SKM-1 (cell line): ENCODE measurements around the gene WDFY3.

Experiments used
- DNase-seq: peaks from one replicate; lab custom pipeline; 2025; ENCODE audit not compliant: unreplicated experiment; lab: John Stamatoyannopoulos, UW

The WDFY3 gene, protein sequence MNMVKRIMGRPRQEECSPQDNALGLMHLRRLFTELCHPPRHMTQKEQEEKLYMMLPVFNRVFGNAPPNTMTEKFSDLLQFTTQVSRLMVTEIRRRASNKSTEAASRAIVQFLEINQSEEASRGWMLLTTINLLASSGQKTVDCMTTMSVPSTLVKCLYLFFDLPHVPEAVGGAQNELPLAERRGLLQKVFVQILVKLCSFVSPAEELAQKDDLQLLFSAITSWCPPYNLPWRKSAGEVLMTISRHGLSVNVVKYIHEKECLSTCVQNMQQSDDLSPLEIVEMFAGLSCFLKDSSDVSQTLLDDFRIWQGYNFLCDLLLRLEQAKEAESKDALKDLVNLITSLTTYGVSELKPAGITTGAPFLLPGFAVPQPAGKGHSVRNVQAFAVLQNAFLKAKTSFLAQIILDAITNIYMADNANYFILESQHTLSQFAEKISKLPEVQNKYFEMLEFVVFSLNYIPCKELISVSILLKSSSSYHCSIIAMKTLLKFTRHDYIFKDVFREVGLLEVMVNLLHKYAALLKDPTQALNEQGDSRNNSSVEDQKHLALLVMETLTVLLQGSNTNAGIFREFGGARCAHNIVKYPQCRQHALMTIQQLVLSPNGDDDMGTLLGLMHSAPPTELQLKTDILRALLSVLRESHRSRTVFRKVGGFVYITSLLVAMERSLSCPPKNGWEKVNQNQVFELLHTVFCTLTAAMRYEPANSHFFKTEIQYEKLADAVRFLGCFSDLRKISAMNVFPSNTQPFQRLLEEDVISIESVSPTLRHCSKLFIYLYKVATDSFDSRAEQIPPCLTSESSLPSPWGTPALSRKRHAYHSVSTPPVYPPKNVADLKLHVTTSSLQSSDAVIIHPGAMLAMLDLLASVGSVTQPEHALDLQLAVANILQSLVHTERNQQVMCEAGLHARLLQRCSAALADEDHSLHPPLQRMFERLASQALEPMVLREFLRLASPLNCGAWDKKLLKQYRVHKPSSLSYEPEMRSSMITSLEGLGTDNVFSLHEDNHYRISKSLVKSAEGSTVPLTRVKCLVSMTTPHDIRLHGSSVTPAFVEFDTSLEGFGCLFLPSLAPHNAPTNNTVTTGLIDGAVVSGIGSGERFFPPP (N-terminal part only)

DNA sequence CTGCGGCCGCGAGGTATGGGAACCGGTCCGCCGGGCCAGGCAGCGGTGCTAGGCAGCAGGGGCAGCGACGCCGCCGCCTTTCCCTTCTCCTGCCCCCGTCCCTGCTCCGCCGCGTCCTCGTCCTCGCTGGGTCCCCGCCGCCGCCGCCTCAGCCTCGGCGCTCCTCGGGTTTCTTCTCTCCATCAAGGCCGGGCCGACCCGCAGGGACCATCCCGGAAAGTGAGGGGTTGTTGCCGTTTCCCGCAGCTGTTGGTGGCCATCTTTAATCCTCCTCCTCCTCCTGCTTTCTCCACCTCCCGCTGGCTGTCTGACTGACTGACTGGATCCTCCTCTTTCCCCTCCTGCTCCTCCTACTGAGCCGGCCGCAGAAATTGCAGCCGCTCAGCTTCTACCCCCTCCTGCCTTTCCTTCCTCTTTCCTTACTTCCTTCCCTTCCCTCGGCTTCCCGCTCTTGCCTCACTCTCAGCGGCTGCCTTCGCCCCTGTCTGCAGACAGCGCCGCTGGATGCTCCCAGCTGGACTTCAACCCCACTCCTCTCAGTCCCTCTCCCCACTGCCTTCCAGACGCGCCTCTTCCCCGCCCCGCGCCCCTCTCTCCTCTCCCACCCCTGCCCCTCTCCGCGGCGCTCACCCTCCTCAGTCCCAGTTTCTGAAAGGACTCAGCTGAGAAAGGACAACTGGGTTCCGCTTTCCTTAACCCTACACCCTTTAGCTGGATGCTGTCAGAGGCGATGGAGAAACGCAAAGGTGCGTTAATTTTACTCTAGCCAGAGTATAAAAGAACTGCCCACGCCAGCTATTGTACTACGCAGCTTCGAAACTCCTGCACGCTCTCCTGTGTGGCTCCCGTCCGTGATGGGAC, at the start of gene WDFY3:
Gene WDFY3, minus strand, starts transcription at position 309 of the 861 bp plus-strand sequence. CDS start 106,099 bp downstream, outside the sequence.
- peak; percentile 97 for DNase-seq

DNA sequence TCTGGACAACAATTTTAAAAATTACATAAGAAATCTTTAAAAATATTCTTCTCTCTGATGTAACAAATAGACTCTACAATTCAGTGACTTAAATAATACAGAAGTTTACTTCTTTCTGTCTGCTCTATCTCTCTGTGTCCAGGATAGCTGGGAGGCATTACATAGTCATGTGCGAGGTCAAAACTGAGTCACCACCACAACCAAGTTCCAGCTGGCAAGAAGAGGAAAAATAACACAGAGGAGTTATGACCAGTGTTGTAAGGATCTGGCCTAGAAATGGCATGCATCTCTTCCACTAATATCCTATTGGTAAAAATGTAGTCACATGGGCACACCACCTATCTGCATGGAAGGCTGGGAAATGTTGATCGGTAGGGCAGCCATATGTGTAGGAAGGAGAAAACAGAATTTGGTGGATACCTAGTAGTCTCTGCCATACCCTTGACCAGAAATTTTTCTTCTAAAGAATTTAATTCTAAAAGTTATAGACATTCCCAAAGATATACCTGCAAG, 39.4 kb upstream of the WDFY3 start:
- DNase-seq, result no peak

DNA sequence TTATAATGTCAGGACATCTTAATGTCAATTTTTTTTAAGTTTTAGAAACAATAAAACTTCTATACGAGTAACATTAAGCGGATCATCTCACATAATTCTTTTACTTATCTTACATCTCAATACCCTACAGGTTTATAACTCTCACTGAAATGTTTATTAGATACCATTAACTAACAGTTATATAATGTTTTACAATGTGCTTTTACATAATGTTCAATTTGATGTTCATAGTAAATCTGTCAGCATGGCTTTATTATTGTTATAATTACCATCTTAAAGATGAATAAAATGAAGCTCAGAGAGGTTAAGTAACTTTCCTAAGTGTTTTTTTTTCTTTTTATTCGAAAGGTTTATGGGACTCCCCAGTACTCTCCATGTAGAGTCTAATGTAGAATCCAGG, 33.9 kb upstream of the WDFY3 start:
- no peak for DNase-seq

DNA sequence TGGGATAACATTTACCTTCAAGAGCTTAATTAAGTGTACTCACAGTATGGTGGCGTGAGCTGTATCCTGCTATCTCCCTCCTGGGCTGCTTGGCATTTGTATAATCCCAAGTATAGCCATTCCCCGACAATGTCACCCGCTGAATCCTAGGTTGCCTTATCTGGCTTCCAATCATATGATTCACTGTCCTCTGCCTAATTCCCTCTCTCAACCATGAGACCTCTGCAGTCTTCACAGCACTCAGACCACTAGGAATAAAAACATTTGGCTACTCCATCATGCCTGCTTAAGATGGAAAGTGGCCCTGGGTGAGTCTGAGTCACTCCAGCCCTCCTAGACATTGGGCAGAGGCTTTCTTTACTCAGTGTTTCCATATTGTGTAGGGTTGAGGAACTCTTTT, 28.9 kb upstream of the WDFY3 start:
- no peak for DNase-seq

DNA sequence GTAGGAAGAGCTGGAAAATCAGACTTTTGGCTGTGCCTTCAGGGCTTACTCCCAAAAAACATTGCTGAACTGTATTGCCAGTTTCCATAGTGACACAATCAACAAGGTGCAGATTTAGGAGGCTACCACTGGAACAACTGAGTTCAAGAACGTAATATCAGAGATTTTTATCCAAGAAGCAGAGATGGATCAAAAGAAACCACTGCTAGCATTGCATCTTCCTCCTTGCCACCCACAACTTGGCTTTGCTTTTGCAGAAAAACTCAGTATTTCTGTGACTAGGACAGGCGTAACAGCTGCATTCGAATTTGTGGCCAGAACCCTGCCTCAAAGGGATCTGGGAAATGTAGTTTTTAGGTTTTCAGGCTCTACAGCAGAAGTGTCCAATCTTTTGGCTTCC, 27.8 kb upstream of the WDFY3 start:
- no peak for DNase-seq

DNA sequence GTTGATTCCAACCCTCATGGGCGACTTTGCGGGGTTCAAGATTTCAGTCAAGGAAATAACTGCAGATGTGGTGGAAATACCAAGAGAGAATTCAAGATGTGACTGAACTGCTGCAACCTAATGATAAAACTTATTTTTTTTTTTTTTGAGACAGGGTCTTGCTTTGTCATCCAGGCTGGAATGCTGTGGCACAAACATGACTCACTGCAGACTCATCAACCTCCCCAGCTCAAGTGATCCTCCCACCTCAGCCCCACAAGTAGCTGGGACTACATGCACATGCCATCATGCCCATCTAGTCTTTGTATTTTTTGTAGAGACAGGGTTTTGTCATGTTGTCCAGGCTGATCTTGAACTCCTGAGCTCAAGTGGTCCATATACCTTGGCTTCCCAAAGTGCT, 19.5 kb upstream of the WDFY3 start:
- DNase-seq, result no peak

DNA sequence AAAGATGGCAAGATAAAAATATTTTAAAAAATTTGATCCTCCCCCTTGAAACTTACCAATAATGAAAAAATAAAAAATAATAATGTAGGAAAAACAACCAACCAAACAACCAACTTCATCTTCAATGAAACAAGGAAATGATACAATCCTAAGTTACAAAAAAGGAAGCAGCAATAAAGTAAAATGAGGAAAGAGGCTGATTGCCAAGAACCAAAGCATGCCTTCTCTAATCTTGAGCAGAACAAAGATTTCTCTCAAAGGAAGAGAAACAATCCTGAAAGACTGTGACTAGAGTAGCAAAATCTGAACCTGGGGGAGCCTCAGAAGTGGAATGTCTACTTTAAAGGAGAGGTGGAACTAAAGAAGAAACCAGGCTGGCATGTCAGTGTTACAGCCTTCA, 10.9 kb upstream of the WDFY3 start:
- DNase-seq, result no peak

DNA sequence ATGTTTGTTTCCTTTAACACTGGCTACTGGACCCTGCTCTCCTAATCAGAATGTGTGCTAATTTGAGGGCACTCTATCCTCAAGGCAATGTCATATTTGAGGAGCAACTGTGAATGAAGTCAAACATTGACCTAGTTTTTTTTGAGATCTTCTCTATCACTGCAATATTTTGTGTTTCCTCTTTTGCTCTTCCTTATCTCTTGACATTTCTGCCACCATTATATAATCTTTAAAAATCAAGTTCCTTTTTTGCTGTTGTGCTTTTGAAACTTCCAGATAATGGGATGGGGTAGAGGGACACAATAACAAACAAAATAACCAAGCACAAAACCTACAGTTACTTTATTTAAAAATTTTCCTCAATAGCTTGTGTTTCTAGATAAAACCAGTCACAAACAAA, 7.4 kb upstream of the WDFY3 start:
- DNase-seq, result peak; percentile 30

DNA sequence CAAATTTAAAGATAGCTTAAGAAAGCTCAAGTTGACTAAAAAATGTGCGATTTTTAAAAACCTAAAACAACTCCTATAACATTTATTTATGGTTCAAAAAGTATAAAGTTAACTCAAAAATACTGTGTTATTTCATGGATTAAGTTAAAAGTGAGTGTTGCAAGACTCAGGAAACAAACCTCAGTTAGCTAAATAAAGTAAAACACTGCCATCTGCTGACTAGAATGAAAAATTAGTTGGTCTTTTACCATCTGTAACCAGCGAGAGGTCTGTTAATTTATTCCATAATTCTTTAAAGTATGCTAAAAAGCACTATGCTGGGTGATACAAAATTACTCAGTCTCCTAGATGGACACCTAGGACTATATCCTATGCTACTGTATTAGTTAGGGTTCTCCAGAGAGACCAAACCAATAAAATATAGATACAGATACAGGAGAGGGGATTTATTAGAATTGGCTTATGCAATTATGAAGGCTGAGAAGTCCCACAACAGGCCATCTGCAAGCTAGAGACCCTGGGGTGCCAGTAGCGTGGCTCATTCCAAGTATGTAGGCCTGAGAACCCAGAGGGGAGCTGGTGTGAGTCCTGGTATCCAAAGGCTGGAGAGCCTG, 4.9 kb upstream of the WDFY3 start:
- DNase-seq, result peak; percentile 21

DNA sequence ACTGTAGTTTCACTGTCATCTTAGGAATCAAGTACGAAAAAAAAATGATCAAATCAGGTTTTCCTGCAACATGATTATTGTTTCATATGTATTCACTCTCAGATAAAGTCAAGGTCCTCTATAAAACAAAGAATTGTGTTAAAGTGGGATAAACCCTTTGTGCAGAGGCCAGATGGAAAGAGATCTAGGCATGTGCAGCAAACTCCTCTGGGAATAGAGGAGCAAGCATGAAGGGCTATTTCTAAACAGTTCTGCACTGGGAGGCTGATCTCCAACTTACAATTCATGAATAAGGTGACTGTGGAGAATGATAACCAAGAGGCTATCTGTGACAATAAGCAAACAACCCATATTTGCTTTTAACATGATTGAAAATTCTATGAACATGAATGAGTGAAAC, 2.4 kb upstream of the WDFY3 start:
- DNase-seq, result no peak

DNA sequence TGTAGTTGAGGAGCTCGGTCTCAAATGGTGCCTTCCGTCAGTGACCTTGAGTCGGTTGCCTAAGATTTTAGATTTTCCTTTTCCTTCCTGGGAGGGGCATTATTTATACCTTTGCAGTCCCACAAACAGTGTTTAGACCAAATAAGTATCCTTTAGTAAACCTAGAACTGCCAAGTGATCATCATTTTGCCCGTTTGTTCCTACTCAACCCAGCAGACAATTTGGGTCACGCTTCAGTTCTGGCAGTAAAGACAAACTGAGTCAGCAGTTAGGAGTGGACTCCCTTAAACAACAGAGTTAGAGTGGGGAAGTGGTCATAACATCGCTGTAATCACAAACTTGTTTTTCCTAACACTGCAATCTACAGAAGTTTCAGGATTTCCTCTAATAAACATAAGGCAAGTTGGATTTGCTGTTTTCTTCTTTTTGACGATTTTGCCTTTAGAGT, 777 bp upstream of the WDFY3 start:
- no peak for DNase-seq

DNA sequence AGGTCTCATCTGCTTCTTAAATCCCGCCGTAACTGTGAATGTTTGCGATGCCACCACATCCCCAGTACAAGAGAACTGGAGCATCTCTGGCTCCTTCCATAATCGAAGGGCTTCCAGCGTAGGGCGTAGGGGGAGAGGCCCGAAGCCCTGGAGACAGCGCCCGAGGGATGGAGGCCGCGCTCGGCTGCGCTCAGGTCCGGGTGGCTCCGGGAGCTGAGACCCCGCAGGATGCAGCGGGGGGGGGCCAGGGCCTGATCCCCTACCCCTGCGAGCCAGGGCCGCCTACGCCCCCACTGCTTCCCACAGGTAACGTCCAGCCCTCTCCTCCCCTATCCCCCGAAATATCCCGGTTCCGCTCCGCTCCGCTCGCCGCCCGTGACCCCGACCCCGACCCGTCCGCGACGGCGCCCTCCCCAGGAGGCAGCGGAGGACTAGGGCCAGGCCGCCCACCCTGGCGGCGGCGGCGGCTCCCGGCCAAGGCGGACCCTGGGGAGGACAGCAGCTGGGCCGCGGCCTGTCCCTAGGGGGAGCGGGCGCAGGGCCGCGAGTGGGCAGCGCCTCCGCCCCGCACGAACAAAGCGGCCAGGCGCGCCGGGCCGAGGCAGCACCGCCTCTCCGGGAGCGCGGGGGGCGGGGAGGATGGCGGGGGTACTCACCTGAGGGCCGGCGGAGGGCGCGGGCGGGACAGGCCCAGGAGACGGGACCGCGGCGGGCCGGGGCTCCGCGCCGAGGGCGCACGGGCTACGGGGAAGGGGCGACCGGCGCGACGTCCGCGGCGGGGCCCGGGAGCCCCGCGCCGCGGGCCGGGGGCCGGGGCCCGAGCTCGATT, 723 bp downstream of the WDFY3 start:
- DNase-seq, result no peak

DNA sequence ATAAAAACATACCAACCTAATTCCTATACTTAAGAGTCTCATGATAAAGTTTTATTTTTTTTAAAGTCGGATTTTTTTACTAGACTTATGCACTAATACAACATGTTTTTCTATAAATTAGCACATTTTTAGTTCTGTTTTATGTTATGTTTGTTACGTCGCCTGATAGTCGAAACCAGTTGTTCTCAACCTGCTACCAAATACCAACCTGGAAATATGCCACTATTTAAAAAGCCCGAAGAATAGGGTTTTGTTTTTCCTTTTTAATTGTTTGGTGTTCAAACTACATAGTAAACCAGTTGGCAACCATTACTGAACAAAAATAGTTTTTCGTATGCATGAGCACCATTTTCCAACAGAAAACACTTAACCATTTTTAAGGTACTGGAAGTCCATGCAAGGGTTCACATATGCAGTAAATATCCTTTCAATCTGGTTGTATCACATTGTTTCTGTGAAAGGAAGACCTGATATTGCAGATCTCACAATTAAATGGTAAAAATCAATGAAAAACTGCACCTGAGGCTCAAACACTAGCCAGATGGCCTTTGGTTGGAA, 1.4 kb downstream of the WDFY3 start:
- DNase-seq, result no peak

DNA sequence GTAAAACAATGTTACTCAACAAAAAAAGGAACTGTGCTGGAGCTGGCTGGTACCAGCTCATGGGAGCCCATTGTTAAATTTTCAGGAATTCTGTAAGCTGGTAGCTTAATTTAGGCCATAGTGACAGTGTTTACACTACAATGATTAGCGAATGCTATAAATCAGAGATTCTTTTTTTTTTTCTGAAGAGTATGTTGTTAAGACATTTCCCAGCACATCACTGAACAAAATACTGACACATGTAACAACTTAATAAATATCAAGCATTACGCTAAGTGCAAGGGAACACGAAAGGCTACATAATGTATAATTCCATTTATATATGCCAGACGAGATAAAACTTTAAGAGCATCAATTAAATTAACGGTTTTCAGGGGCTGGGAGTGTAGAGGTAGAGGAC, 4.4 kb downstream of the WDFY3 start:
- DNase-seq, result no peak

DNA sequence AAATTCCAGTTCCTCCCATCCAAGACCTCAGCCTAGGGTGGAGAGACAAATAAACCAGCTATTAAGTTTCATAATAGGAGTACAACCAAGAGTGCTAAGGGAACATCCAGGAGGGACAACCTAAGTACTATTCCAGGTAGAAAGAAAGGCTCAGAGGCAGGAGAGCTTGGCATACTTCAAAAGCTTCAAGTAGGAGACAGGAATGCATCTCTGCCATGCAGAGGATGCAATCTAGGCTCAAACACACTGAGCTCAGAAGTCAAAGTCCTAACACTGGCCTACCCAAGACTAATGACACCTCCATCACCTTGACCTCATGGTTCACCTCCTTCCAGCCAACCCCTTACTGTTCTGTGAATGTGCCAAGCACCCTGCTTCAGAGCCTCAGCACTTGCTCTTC, 8.1 kb downstream of the WDFY3 start:
- DNase-seq, result no peak

DNA sequence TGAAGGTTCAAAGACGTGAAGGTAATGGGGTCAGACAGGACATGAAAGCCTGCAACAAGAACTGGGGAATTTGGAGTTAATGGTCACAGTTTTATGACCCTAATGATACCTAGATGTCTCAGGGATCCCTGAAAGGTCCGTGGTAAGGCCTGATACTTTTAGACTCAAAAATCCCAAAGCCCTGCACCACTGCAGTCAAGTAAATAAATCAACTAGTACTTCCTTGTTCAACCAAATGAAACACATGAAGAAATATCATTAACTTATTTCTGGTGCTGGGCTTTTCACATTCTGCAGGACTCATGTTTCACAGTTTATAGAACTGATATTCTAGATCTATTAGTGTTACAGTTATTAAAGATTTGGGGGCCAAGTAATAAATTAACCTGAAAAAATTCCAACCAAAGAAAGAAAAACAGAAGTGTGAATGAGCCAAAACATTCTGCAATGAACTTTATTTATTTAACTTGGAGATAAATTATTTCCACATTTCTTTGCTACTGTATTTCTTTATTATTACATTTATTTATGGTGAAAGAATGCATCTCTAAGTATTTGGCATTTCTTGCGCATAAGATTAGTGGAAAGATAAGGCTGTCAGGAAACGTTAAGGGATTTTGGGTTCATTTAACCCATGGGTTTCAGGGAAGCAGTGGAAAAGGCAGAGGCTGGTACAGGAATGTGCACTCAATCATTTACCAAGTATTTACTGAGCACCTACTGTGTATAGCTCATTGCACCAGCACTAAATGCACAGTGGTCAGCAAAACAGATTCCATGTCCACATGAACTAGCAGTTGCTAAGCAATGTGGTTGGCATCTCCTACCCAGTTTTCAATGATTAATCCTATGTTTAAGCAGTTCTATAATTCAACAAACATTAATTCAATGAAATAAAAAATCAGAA, 8.7 kb downstream of the WDFY3 start:
- DNase-seq, result no peak

DNA sequence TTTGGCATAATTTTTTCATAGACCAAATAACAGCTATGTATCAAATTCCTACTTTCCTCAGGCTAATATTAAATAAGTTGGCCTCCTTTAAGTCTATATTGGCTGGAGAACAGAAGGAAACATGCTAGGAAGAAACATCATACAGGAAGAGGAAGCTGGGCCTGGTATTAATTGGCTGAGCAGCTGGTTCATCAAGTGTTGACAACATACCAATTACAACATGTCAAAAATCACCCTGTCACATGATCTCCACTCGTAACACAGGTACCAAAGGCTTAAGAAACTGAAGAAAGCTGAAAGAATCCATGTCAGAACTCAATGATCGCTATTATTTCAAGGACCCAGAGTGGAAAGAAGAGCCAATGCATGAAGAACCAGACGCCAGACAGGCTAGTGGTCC, 10.5 kb downstream of the WDFY3 start:
- DNase-seq, result no peak
